GM21381 (cell line): ENCODE results near the gene MT3.
"Not testable (repeated sequence)": the region's sequence is repeated elsewhere in the genome, so short reads cannot be mapped to it uniquely, and the experiment has no call there.

ENCODE experiments used
- ATAC-seq: cut with Tn5 transposase; IDR thresholded peaks from one replicate; pipeline ENCODE4 v1.9.1; 2021; ENCODE audit warnings: mild to moderate bottlenecking, moderate library complexity; ENCODE audit not compliant: unreplicated experiment

Gene MT3

DNA sequence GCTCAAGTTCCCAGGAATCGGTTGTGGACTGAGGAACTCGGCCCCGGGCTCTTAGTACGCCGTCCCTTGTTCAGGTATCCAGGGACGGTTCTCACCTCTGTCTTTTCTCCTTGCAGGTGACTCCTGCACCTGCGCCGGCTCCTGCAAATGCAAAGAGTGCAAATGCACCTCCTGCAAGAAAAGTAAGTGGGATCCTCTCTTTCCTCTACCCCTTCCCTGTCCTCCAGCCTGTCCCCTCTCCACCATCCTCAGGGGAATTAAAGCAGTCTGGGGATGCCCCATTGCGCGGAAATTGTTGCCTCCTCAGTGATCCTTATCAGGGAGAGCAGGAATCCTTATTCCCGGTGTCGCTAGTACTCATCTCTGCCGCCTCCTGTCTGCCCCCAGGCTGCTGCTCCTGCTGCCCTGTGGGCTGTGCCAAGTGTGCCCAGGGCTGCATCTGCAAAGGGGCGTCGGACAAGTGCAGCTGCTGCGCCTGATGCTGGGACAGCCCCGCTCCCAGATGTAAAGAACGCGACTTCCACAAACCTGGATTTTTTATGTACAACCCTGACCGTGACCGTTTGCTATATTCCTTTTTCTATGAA lies 19.6 kb downstream of the MT3 start:
- ATAC-seq: no peak

DNA sequence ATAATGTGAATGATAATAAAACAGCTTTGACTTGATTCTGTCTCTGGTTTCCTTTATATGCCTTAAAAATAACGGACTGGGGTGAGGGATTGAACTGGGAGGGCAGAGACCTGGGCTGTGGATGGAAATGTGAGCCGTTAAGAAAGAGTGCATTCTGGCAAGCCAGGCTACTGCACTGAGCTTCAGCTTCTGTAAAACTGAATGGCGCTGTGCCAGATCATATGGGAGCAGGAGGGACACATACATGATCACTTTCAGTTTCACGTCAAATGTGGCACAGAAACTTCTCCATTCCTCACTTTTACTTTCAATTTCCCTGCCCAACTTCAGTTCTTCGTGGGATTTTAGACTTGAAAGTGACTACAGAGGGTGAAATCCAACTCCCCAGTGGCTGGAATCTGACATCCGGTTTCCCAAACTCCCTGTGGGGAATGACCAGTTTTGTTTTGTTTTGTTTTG lies 20.2 kb downstream of the MT3 start:
- peak; percentile 38 for ATAC-seq

DNA sequence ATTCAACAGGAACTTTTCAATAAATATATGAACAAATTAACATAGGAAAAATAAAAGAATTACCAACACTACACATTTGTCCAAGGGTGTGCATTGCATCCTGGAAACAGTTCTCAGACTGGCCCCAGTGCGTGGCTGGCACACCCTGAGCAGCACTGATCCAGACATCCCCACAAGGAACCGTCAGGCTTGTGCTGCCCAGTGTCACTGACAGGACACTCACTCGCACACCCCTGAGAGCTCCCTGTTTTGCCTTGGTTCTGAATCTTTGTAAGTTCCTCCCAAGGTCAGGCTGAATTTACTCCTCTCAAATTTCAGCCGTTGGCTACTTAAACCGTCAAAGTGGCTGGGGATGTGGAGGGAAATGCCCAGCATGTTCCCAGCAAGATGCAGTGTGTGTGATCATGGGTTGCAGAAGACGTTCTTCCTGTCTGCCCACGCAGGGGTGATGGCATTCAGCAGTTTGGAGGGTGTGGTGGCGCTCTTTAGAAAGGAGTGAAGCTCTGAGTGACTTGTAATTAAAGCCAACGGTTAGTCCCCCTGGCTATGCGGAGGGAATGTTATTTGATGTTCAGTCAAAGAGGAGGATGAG lies 20.8 kb downstream of the MT3 start:
- ATAC-seq: no peak

- ATAC-seq: no peak
Measured at GRCh38 chr16:56610609-56611111, 21.3 kb downstream of the MT3 start.

DNA sequence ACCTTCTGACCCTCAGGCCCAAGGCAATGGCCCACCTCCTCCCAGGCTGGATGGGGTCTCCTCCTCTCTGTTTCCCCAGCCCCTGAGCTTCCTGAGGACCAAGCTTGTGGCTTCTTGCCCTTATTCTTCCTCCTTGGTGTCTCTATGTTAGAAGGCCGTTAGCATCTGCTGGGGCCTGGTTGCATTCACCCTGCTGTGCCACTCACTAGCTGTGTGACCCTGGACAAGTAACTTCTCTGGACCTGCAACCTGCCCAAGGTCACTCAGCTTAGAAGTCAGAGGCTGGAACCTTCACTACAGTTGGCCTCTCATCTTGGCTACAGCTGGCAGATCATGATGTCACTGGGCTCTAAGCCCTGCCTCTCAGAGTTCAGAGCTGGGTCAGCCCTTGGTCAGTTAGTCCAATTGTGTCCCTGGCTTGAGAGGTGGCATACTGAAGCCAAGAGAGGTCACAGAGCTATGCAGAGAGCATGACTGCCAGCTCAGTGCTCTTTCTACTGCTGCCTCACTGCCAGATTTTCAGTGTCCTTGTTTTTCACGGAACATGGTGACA lies 22.0 kb downstream of the MT3 start:
- ATAC-seq: no peak

DNA sequence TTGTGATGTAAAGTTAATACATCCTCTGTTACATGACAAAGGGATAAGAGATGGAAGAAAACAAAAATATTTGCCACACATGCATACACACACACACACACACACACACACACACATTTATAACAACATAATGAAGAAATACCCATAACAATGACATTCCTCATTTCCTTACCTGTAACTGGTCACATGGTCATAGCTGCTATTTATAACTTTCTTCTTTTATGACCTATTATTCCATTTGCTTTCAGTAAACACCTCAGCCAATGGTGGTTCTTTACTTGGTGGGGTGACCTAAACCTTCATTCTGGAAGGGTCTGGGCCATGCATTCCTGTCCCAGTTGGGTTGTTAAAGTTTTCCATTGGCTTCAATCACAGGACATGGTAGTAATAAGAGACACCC lies 24.4 kb downstream of the MT3 start:
- ATAC-seq: no peak

DNA sequence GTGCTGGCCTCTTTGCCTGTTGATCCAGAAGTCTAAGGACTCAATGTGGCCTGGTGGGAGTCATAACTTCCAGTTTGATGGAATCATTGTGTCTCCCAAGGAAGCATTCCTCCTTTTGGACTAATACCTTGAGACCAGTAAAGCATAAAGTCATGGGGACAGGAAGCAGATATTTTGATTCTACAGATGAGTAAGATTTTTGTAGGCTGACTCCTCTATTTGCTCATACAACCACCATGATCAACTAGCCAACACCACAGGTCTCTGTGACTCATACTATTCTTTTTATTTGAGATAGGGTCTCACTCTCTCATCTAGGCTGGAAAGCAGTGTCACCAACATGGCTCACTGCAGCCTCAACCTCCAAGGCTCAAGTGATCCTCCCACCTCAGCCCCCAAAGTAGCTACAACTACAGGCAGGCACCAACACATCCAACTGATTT lies 25.2 kb downstream of the MT3 start:
- no peak for ATAC-seq

- no peak for ATAC-seq
Measured at GRCh38 chr16:56615353-56615752, 26.0 kb downstream of the MT3 start.

- ATAC-seq: no peak
Measured at GRCh38 chr16:56616608-56617211, 27.4 kb downstream of the MT3 start.

DNA sequence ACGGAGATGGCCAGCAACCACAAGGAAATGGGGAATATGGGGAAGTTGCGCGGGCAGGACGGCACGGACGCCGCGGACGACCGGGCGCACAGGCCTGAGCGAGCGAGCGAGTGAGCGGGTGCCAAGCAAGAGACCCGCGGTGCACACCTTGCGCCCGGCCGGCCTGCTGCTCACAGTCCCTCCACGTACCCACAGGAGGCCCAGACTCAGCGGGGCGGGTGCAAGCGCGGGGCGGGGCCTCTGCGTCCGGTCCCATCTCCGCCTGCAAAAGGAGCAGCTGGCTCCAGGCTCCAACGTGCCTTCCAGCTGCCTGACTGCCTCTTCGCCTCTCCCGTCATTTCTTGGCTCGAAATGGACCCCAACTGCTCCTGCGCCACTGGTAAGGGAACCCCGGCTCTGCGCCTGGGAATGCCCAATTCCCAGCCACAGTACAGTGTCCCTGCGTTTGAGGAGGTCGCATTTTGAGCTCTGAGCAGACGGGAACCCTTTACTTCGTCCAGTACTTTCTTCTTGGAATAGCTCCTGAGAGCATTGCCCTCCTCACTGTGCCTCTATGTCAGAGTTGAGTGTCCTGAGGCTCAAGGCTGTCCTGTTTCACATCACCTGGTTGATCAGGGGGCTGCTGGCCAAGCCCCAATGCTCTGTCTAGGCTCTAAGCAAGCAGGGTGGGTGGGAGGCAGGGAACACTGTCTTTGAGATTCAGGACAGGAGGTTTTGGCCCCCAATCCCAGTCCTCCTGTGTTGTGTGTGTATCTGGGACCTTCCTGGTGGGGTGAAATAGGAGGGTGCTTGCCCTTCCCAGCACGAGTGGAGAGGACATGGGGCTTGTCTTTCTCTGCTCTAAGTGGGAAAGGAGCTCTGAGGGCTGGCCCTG lies 28.1 kb downstream of the MT3 start:
- ATAC-seq: no peak

- ATAC-seq: no peak
Measured at GRCh38 chr16:56618138-56618537, 28.8 kb downstream of the MT3 start.

GRCh38 chr16:56620339-56620897 lies 31.1 kb downstream of the MT3 start:
- no peak for ATAC-seq

GRCh38 chr16:56621665-56622445 lies 32.5 kb downstream of the MT3 start:
- ATAC-seq: not testable (repeated sequence)

- not testable (repeated sequence) for ATAC-seq
Measured at GRCh38 chr16:56623184-56623583, 33.9 kb downstream of the MT3 start.

- ATAC-seq: no peak
Measured at GRCh38 chr16:56623637-56624036, 34.3 kb downstream of the MT3 start.

- ATAC-seq: peak; percentile 53
Measured at GRCh38 chr16:56625140-56625942, 36.0 kb downstream of the MT3 start, which contains the start of gene MT1E. Gene MT1E, plus strand, starts transcription at chr16:56625781. Its CDS starts 71 bp downstream, at chr16:56625852.

- peak; percentile 5 for ATAC-seq
Measured at GRCh38 chr16:56625943-56626654, 36.8 kb downstream of the MT3 start.

GRCh38 chr16:56626685-56627084 lies 37.4 kb downstream of the MT3 start:
- no peak for ATAC-seq
